HG03457 (cell line): ENCODE measurements around the gene IGF2BP2.
"Not testable (repeated sequence)": the region's sequence is repeated elsewhere in the genome, so short reads cannot be mapped to it uniquely, and the experiment has no call there.

Experiments used
- ATAC-seq: cut with Tn5 transposase; IDR thresholded peaks from one replicate; pipeline ENCODE4 v1.9.1; 2021; ENCODE audit warnings: moderate number of reproducible peaks; ENCODE audit not compliant: unreplicated experiment

Gene IGF2BP2

DNA sequence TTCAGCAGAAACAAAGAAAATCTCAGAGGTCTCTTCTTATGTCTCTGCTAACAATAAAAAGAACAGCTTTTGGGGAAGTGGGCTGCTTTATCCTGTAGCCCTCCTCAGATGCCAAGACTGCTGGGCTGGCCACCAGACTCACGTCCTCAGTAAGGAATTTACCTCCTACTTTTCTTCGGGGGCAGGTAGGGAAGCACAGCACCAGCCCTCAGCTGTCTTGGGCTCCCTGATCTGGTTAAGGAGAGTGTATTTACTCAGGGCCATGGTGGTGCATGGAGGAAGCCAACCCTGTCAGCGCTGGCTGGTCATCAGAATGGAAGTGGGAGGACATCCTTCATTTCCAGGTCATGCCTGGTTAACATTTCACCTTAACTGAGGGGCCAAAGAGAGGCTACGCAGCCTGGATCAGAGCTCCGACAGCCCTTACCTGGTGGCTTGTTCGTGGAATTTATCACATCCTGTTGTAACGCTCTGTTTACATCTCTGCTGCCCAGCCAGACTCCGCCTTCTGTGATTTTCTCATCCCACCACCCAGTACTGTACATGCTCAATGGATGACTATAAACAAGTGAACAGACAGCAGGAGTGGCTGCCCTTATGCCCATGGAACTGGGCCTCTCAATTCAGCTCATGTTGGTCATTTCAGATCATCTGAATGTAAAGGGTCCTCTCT lies 108.3 kb downstream of the IGF2BP2 start:
- no peak for ATAC-seq

DNA sequence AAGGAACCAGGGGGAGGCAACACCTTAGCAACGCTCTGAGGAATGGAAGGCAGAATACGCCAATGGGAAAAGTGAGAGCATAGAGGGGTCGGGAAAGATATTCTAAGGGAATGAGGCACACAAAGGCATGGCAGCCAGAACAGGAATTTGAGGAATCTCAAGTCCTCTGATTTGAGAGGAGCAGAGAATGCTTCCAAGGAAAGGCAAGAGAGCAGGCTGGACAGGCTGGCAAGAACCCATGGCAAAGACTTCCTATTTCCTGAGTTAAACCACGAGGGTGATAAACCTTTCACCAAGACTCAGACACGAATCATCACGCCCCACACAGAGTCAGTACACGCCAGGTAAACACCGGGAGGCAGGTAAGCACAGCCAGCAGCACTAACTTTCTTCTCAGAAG lies 109.8 kb downstream of the IGF2BP2 start:
- ATAC-seq, result no peak

DNA sequence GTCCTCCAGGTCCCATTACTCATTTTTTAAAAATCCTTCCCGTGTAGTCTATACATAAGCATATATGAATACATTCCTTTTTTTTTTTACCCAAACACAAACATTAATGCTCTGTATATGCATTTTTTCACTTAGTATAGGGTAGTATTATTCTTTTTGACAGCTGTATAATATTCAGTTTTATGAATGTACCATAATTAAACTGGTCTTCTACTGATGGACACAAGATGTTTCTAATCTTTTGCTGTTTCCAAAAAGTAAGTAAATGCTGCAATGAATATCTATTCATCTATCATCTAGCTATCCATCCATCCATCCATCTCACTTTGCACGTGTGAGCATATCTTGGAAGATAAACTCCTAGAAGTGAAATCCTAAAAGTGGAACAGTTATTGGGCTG lies 110.8 kb downstream of the IGF2BP2 start:
- no peak for ATAC-seq

DNA sequence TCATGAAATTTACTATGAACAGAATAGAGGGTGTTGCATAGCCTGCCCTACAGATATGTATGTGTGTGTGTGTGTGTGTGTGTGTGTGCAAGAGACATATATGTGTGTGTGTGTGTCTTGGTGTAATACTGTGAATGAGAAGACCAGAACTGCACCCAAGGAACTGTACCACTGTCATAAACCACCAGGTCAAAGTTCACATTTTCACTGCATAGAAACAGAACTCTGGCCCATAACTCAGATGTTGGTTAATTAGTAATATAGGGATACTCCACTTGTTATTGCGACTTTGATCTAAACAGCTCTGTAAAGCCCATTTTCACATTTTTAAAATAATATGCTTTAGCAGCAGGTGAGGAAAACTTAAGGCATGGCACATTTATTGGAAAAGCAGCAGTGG lies 111.8 kb downstream of the IGF2BP2 start:
- no peak for ATAC-seq

DNA sequence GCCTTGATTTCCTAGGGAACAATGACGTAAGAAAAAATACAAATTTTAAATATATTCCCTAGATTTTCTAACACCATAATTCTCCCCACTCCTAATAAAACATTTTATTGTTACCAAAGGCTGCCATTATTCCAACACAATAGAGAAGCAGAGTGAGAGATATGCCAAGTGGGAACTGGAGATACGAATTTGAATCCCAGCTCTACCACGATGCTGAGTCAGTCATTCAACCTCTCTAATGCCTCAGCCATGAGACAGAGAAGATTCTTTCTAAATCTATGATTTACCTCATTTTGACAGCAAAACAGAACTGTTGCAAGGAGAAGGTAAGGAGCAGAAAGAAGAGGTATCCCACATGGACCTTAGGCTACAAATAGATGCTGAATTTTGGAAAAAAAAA lies 112.5 kb downstream of the IGF2BP2 start:
- no peak for ATAC-seq

DNA sequence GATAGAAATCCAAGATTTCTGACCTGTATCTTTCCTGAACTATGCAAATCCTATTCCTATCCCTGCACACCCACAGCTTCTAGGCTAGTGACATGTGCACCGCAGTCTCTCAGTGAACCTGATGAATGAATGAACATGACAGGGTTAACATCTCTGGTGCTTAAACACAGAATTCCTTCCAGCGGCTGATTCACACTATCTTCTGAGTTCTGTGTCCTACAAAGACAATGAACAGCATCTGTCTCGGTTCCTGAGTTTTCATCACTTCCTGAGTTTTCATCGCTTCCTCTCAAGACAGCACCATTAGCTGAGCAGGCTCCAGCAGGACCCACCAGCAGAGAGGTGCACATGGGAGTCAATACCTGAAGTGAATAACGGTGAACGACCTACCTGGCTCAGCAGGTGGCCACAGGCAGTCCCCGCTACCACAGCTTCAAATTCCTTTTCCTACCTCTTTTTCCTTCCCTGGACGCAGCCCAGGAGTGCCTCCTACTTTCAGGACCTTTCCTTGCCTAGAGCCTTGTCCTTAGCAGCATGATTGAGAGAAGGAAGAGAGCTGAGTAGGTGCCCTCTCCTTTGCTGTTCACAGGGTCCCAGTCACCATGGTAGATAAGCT lies 113.5 kb downstream of the IGF2BP2 start:
- no peak for ATAC-seq

DNA sequence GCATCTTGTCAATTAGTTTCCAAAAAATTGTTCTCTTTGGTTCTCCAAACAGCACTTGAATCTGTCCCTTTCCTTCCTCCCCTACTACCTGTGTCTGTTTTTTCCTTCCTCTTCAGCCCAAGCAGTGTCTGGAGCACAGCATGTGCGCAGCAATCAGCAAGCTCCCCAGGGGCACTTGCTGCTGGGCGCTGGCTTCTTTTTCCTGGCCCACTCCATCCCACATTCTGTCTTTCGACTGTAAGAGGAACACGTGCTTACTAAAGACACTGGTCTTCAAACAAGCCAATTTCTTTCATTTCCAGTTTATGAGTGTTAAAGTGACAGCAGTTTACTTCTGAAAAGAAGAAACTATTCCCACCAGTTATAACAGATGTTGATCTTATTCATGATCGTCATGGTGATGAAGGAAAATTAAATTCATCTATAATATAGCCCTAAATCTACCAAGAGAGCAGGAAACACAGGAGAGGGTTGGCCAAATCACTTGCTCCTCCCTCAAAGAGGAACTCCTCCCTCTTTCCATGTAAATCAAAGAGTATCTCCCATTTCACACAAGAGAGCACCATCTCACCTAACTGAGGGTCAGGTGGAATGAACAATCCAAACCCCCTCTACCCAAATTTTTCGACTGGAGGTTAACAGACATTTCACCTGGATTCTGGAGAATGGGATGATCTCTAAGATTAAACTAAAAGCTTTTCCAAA lies 115.4 kb downstream of the IGF2BP2 start:
- no peak for ATAC-seq

DNA sequence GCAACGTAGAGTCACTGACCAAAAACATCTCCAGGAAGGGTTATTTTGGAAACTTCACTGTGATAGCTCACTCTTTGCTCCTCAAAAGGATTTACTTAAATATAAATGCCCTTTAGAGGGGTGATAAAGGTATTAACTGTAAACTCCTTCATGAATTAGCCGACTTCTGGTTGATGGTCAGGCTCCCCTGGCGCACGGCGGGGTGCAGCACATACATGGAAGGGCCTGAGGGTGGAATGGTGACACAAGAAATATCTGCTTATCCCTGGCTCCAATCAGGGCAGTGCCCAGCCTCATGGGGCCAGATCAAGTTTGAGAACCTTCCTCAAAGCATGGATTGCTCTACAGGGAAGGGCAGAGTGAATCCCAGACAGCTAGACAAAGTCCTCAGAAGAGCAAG lies 116.5 kb downstream of the IGF2BP2 start:
- ATAC-seq, result no peak

DNA sequence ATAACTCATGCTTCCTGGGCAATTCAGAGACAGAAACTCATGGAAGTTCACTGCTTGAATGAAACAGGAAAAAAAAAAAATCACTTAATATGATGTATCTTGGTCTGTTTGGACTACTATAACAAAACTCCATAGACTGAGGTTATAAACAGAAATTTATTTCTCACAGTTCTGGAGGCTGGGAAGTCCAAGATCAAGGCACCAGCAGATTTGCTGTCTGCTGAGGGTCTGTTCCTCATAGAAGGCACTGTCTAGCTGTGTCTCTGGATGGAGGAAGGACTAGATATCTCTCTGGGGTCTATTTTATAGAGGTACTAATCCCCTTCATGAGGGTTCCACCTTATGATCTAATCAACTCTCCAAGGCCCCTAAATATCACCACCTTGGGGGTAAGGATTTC lies 119.3 kb downstream of the IGF2BP2 start:
- no peak for ATAC-seq

DNA sequence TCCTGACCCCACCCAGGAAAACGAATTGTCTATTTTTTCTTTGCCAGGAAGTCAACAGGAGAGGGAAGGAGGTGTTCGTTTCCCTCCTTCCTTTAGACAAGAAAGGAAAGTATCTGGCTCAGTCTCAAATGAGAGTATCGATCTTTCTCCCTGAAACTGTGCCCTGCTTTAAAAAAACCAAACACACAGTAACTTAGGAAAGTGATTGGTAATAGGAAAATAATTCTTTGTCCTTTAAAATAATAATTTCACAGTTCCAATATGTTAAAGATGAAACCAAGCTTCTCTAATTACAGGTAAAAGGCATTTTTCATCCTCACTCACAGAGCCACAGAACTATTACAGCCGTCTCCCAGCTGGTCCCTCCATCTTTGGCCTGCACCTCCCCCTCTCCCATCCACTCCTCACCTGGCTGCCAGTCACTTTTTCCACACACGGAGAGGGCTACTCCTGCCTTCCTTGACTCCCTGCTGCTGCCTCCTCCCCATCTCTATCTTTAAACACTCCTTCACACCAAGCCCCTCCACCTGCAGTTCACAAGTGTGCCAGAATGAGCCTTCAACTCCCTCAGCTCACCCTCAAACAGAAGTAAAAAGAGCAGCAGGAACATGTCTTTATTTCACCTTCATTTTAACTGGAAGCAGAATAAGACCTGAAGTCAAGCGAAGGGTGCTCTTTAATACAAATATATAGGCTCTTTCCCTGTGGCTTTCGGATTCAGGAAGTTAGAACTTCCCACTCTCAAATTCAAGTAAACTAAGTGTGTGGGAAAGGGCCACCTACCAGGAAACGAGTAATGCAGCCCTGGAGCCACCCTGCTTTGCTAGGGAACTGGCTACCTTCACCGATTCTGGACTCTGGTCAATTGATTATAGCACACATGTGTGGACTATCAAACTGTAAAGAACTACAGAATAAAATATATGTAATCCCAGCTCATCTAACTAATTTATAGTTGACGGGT lies 122.3 kb downstream of the IGF2BP2 start:
- ATAC-seq, result no peak

DNA sequence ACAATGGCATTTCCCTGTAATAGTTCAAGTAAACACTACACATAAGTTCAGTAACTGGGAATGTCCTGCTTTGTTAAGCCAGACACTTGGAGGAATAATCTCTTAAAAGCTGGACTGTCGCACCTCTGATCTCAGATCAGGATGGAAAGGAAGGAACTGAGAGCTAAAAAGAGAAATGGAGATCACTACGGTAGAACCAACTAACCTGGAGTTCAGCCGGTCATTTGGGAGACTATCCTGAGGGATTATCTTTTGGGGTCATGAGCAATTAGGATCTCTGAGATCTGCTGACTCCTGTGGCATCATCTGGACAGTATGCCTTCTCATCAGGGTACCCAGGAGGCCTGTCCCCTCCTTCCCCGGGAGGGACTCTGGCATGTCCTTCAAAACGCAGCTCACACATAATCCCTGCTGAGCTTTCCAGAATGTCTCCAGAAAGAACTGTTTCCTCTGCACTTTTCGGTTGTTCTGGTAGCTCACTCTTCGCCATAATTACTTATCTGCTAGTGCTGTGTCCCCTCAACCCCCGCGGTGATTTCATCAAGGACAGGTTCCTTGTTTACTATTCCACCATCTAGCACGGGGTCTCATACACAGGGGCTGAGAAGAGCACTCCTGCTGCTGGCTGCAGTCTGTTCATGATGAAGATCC lies 123.1 kb downstream of the IGF2BP2 start:
- ATAC-seq, result no peak

DNA sequence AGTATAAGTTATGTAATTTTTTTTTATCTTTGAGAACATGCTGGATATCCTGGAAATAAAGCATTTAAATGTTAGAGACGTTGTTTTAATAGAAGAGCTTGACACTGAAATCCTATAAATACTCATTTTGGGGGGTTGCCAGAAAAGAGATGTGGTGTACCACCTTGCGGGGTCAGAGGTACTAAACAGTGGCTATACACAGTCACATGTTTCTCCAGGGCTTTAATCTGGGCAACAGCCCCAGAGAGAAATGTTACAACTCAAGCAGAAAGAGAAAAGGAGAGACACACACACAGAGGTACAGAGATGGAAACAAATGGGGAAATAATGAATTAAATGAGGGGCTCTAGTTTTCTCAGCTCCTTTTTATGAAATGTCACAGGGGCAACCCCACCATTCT lies 124.9 kb downstream of the IGF2BP2 start:
- ATAC-seq, result no peak

DNA sequence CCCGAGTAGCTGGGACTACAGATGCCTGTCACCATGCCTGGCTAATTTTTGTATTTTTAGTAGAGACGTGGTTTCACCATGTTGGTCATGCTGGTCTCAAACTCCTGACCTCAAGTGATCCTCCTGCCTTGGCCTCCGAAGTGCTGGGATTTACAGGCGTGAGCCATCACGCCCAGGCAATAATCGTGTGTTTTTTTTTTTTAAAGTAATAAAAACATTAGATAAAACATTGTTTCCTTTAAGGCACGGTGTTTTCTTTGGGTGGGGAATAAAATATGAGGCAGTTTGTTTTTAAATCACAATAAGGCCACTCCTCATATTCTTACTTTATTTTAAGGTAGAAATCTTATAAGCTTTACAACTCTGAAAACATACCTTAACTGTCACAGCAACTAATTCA lies 127.6 kb downstream of the IGF2BP2 start:
- ATAC-seq, result not testable (repeated sequence)

DNA sequence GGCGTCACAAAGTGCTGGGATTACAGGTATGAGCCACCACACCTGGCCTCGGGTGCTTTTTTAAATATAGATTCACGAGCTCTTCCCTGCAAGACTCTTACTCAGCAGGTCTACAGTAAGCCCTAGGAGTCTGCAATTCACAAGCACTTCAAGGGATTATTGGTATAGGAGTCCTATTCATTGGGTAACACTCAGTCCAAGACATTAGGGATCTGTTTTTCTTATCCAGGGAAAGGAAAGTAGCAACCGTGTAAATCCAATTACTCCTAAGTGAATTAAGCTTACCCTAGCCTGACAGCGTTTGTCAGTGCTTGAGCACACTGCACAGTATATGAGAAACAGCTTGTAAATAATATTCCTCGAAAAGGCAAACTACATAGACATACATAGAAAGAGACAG lies 128.8 kb downstream of the IGF2BP2 start:
- no peak for ATAC-seq

DNA sequence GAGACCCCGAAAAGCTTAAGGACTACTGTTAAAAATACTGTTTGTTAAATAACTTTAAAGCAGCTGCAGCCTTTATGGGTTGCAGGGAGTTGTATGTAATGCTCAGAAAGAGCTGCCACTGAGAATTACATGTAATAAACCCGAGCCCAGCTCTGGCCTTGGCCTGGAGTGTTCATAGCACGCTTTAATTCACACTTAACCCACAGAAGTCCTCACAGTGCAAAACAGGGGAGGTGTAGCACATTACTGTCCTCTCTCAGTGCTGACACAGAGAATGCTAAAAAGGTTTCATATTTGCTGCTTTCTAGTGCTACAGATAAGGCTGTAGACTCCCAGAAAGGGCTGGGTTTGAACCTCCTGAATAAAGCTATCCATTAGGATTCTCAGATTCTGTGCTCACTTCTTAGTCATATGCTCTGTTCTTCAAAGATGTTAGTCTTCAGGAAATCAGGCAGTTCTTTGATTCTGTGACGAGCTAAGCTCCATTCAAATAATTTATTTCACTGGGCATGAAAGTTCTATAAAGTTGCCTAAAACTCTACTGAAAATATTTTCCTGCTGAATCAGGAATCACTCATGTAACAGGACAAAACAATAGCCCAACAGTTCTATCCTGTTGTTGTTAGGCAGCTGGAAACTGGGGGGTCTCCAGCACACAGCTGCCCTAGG lies 130.7 kb downstream of the IGF2BP2 start:
- ATAC-seq, result no peak

DNA sequence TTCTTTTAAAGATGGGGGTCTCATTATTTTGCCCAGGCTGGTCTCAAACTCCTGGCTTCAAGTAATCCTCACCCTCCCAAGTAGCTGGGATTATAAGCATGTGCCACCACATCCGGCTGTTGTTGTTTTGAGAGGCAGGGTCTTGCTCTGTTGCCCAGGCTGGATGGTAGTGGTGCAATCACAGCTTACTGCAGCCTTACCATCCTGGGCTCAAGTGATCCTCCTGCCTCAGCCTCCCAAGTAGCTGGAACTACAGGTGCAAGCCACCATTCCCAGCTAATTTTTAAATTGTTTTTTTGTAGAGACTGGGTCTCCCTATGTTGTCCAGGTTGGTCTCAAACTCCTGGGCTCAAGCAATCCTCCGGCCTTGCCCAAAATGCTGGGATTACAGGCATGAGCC lies 133.2 kb downstream of the IGF2BP2 start:
- no peak for ATAC-seq

DNA sequence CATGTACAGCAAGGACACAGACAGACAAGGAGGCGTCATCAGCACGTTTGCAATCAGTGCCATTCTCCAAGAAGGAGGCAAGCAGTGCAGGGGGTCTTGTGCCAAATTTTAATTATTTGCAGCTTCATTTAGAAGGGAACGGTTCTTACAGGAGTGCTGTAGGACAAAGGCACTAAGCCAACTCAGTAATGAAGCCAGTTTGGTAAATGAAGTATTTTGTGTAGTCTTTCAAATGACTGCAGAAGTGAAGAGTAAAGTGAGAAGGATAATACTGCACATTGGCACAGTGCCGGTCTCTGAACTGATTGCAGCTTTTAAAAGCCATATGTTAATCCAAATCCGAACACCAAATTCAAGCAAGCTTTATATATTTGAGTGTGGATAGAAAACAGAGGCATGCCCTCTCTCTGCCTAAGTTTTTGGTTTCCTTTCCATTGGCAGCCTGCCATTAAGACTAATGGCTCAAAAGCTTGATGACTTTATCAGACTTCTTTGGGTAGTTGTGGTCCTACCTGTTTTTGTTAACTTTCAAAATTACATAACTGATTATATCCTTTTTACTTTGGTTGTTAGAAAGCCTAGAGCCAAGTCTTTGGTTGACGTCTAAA lies 137.5 kb downstream of the IGF2BP2 start:
- no peak for ATAC-seq

DNA sequence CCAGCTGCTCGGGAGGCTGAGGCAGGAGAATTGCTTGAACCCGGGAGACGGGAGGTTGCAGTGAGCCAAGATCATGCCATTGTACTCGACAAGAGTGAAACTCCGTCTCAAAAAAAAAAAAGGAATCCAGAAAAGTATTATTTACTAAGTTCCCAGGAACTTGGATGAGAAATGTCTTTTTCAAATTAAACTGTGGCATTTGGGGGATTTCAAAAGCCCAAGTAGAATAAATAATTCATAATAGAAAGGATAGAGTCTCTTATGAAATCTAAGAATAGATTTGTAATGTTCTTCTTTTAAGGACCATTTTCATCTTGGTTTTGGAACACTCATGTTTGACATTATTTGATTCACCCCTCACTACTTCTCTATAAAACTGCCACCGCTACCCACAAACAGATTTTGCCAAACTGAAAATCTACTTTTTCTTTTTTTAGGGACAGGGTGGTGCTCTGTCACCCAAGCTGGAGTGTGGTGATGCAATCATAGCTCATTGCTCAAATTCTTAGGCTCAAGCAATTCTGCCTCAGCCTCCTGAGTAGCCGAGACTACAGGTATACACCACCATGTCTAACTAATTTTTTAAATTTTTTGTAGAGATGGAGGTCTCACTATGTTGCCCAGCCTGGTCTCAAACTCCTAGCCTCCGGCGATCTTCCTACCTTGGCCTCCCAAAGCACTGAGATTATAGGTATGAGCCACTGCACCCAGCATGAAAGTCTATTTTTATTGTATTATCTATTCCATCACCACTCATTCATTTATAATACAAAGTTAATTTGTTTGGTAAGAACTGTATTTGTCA lies 139.4 kb downstream of the IGF2BP2 start:
- ATAC-seq, result no peak

DNA sequence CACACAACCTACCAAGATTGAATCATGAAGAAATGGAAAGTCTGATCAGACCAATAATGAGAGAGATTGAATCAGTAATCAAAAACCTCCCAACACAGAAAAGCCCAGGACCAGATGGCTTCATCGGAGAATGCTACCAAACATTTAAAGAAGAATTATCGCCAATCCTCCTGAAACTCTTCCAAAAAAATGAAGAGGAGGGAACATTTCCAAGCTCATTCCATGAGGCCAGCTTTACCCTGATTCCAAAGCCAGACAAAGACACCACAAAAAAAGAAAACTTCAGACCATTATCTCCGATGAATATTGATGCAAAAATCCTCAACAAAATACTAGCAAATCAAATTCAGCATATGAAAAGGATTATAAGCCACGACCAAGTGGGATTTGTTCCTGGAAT lies 144.6 kb downstream of the IGF2BP2 start:
- no peak for ATAC-seq
